GM23248 (cell line): ENCODE data around the gene PICALM. TPM values are rescaled to one million over a fixed set of nuclear protein-coding genes. Genes with fewer than 3 reads are reported as not detected.

Source experiments
- DNase-seq: peaks from one replicate; pipeline ENCODE4 v3.0.0-alpha.2; 2015
- H2AFZ ChIP-seq: fragments of 200-600 bp; sonication (generic); 2 replicates; pipeline ENCODE4 v1.6.1; 2016; ENCODE audit warnings: antibody characterized with exemption
- H3F3A ChIP-seq: fragments of 200-600 bp; sonication (generic); 2 replicates; pipeline ENCODE4 v1.6.1; 2016; ENCODE audit warnings: mild to moderate bottlenecking, antibody characterized with exemption, mixed run types; ENCODE audit not compliant: insufficient read depth
- H3K27ac ChIP-seq: fragments of 200-600 bp; sonication (generic); 2 replicates; pipeline ENCODE4 v1.5.1; 2016; ENCODE audit warnings: mild to moderate bottlenecking
- H3K27me3 ChIP-seq: fragments of 200-600 bp; sonication (generic); replicated peaks from 2 replicates; pipeline ENCODE4 v1.6.1; 2016; ENCODE audit warnings: mild to moderate bottlenecking; ENCODE audit not compliant: insufficient read depth
- H3K36me3 ChIP-seq: fragments of 200-600 bp; sonication (generic); 2 replicates; pipeline ENCODE4 v1.6.1; 2016; ENCODE audit warnings: low read depth, mild to moderate bottlenecking
- H3K4me1 ChIP-seq: fragments of 200-600 bp; sonication (generic); 2 replicates; pipeline ENCODE4 v1.6.1; 2016; ENCODE audit warnings: mild to moderate bottlenecking; ENCODE audit not compliant: insufficient read depth
- H3K4me2 ChIP-seq: fragments of 200-600 bp; sonication (generic); one replicate; pipeline ENCODE4 v1.6.1; 2016; ENCODE audit warnings: mild to moderate bottlenecking; ENCODE audit not compliant: unreplicated experiment
- H3K4me3 ChIP-seq: fragments of 200-600 bp; sonication (generic); 2 replicates; pipeline ENCODE4 v1.5.1; 2016; ENCODE audit warnings: mild to moderate bottlenecking
- H3K79me2 ChIP-seq: fragments of 200-600 bp; sonication (generic); 2 replicates; pipeline ENCODE4 v1.6.1; 2016; ENCODE audit warnings: mild to moderate bottlenecking; ENCODE audit not compliant: insufficient read depth
- H3K9ac ChIP-seq: fragments of 200-600 bp; sonication (generic); 2 replicates; pipeline ENCODE4 v1.6.1; 2016; ENCODE audit warnings: mild to moderate bottlenecking
- H3K9me2 ChIP-seq: fragments of 200-600 bp; sonication (generic); 2 replicates; pipeline ENCODE4 v1.6.1; 2016; ENCODE audit warnings: mixed run types, mild to moderate bottlenecking, moderate library complexity; ENCODE audit not compliant: insufficient read depth
- H3K9me3 ChIP-seq: fragments of 200-600 bp; sonication (generic); one replicate; pipeline ENCODE4 v1.6.1; 2017; ENCODE audit warnings: low read depth
- H4K20me1 ChIP-seq: fragments of 200-600 bp; sonication (generic); 2 replicates; pipeline ENCODE4 v1.6.0; 2016; ENCODE audit not compliant: insufficient read depth
- EZH2 ChIP-seq: fragments of 200-600 bp; sonication (generic); IDR thresholded peaks from 2 replicates; pipeline ENCODE4 v1.6.1; 2018; ENCODE audit warnings: antibody characterized with exemption, mild to moderate bottlenecking; ENCODE audit not compliant: insufficient read depth, poor library complexity, severe bottlenecking
- EZH2phosphoT487 ChIP-seq: fragments of 200-600 bp; sonication (generic); IDR thresholded peaks from 2 replicates; pipeline ENCODE4 v1.6.1; 2018; ENCODE audit warnings: antibody characterized with exemption, moderate library complexity, mild to moderate bottlenecking, low read depth; ENCODE audit not compliant: insufficient read depth
- WGBS, 2 experiments: methylation state at CpG; one replicate each; pipeline ENCODE4 v1.1.6; 2015 to 2017; ENCODE audit warnings: low lambda C conversion rate in 2 of 2, low coverage in 1 of 2; ENCODE audit errors: missing lambda C conversion rate in 2 of 2; 5-methylcytosine and 5-hydroxymethylcytosine counted together
- in situ Hi-C: fragments of 300-500 bp; cut with MboI; formaldehyde crosslinking; loops from 2 replicates; pipeline ENCODE4 v1.15.0; 2020
- polyA plus RNA-seq: library from polyadenylated mRNA; unstranded; fragments of >200 nt; fragmentation: Nextera tagmentation; extraction: Ambion mirVana; gene quantifications from 2 replicates; pipeline ENCODE4 v1.2.1, GENCODE V29; 2016
- total RNA-seq: library from RNA; depleted of rRNA; stranded (reverse); fragments of >200 nt; shearing (Covaris generic); gene quantifications from 2 replicates; pipeline ENCODE4 v1.2.3, GENCODE V29; 2014

Gene PICALM
- total and polyA plus RNA-seq, 2 experiments from 2014 or later, result 73.2 to 310 TPM

- peaks cover 100% of the 10 kb centered on the region for H3K79me2 ChIP-seq
- no peak overlapping the region for H3K27ac ChIP-seq
Observed at GRCh38 chr11:86016451-86016850, 52.4 kb downstream of the PICALM start.

GRCh38 chr11:86015699-86016098 lies 53.2 kb downstream of the PICALM start:
- DNase-seq, result no peak
- H3F3A ChIP-seq, result peaks cover 53% of the 10 kb centered on the region
- H3K36me3 ChIP-seq, result peaks cover 73% of the 10 kb centered on the region
- no peak for TF ChIP-seq EZH2
- TF ChIP-seq EZH2phosphoT487, result no peak
- WGBS, 2 experiments, result 97 to 99% methylated on average over 4 of the region's 4 CpGs
- H3K4me1 ChIP-seq, result peaks cover 6% of the 10 kb centered on the region; the same call in 1 of the 2 replicates
- in situ Hi-C loops, result no loop called here
- no peaks in the 10 kb centered on the region for H4K20me1 ChIP-seq
- H3K79me2 ChIP-seq, result peaks cover 100% of the 10 kb centered on the region
- H3K4me2 ChIP-seq, result no peak overlapping the region
- no peak overlapping the region for H2AFZ ChIP-seq
- no peaks in the 10 kb centered on the region for H3K9me3 ChIP-seq
- H3K9ac ChIP-seq, result no peak overlapping the region
- no peak overlapping the region for H3K4me3 ChIP-seq
- H3K27me3 ChIP-seq, result no peaks in the 10 kb centered on the region
- H3K9me2 ChIP-seq, result no peaks in the 10 kb centered on the region
- 0 out of 2 replicates have a peak overlapping the region, but pooled peaks have one; percentile 4 for H3K27ac ChIP-seq

More at GRCh38 chr11:86016451-86016850, 52.4 kb downstream of the PICALM start:
- TF ChIP-seq EZH2 (no peak), EZH2phosphoT487 (no peak)
- no peak overlapping the region for H3K9ac ChIP-seq
- no peak for DNase-seq
- peaks cover 6% of the 10 kb centered on the region; the same call in 1 of the 2 replicates for H3K4me1 ChIP-seq
- no peaks in the 10 kb centered on the region for H3K9me3 ChIP-seq
- H2AFZ ChIP-seq, result no peak overlapping the region
- no peak overlapping the region for H3K4me3 ChIP-seq
- no peaks in the 10 kb centered on the region for H3K27me3 ChIP-seq
- H3K9me2 ChIP-seq, result no peaks in the 10 kb centered on the region
- peaks cover 52% of the 10 kb centered on the region for H3F3A ChIP-seq
- no peak overlapping the region for H3K4me2 ChIP-seq
- no peaks in the 10 kb centered on the region for H4K20me1 ChIP-seq
- peaks cover 73% of the 10 kb centered on the region for H3K36me3 ChIP-seq
- in situ Hi-C loops, result no loop called here
- WGBS, 2 experiments, result 95 to 96% methylated on average over 2 of the region's 2 CpGs

- H3K9me2 ChIP-seq, result no peaks in the 10 kb centered on the region
- H3K9me3 ChIP-seq, result no peaks in the 10 kb centered on the region
- H2AFZ ChIP-seq, result no peak overlapping the region
- no peak for DNase-seq
- peaks cover 100% of the 10 kb centered on the region for H3K79me2 ChIP-seq
- H3F3A ChIP-seq, result peaks cover 43% of the 10 kb centered on the region
- 74 to 79% methylated on average over 2 of the region's 2 CpGs for WGBS, 2 experiments
- TF ChIP-seq EZH2, result no peak
- TF ChIP-seq EZH2phosphoT487, result no peak
- peaks cover 6% of the 10 kb centered on the region; the same call in 1 of the 2 replicates for H3K4me1 ChIP-seq
- H3K4me2 ChIP-seq, result no peak overlapping the region
- no peak overlapping the region for H3K9ac ChIP-seq
- H3K4me3 ChIP-seq, result no peak overlapping the region
- H3K36me3 ChIP-seq, result peaks cover 67% of the 10 kb centered on the region
- no peak overlapping the region for H3K27ac ChIP-seq
- in situ Hi-C loops, result no loop called here
- H4K20me1 ChIP-seq, result no peaks in the 10 kb centered on the region
- H3K27me3 ChIP-seq, result no peaks in the 10 kb centered on the region
Observed at GRCh38 chr11:86014221-86014620, 54.7 kb downstream of the PICALM start.

GRCh38 chr11:86013713-86014112 lies 55.2 kb downstream of the PICALM start:
- Histone ChIP-seq H2AFZ (no peak overlapping the region), H3F3A (peaks cover 41% of the 10 kb centered on the region), H3K27me3 (no peaks in the 10 kb centered on the region), H3K9me2 (no peaks in the 10 kb centered on the region), H3K4me1 (peaks cover 6% of the 10 kb centered on the region; the same call in 1 of the 2 replicates), H3K4me3 (no peak overlapping the region), H3K27ac (no peak overlapping the region), H3K79me2 (peaks cover 100% of the 10 kb centered on the region), H3K36me3 (peaks cover 66% of the 10 kb centered on the region), H3K9me3 (no peaks in the 10 kb centered on the region), H3K9ac (no peak overlapping the region), H4K20me1 (no peaks in the 10 kb centered on the region), H3K4me2 (no peak overlapping the region)
- TF ChIP-seq EZH2phosphoT487 (no peak), EZH2 (no peak)
- in situ Hi-C loops, result no loop called here
- no peak for DNase-seq

GRCh38 chr11:86011175-86011574 lies 57.7 kb downstream of the PICALM start:
- in situ Hi-C loops, result no loop called here
- H4K20me1 ChIP-seq, result no peaks in the 10 kb centered on the region
- H3K27me3 ChIP-seq, result no peaks in the 10 kb centered on the region
- 95 to 100% methylated on average over 1 of the region's 1 CpG for WGBS, 2 experiments
- no peak overlapping the region for H3K9ac ChIP-seq
- H3K36me3 ChIP-seq, result peaks cover 76% of the 10 kb centered on the region
- no peak for DNase-seq
- H3K4me1 ChIP-seq, result peaks cover 6% of the 10 kb centered on the region; the same call in 1 of the 2 replicates
- peaks cover 98% of the 10 kb centered on the region for H3K79me2 ChIP-seq
- no peak overlapping the region for H2AFZ ChIP-seq
- TF ChIP-seq EZH2 (no peak), EZH2phosphoT487 (no peak)
- H3K9me2 ChIP-seq, result no peaks in the 10 kb centered on the region
- peaks cover 41% of the 10 kb centered on the region for H3F3A ChIP-seq
- no peaks in the 10 kb centered on the region for H3K9me3 ChIP-seq
- H3K4me2 ChIP-seq, result no peak overlapping the region
- no peak overlapping the region for H3K4me3 ChIP-seq
- H3K27ac ChIP-seq, result no peak overlapping the region
